GM06990 (cell line): ENCODE data around the gene MT1F.

Experiments
- DNase-seq: peaks from one replicate; pipeline ENCODE4 v3.0.0-alpha.2; 2011; ENCODE audit not compliant: insufficient read length; ENCODE audit errors: extremely low read depth
- H3K27me3 ChIP-seq: replicated peaks from 2 replicates; pipeline ENCODE4 v1.6.0; 2011; ENCODE audit warnings: low read length; ENCODE audit not compliant: control insufficient read depth, insufficient read depth
- H3K36me3 ChIP-seq: 2 replicates; pipeline ENCODE4 v1.5.1; 2011; ENCODE audit warnings: low read length; ENCODE audit not compliant: control insufficient read depth, insufficient read depth
- H3K4me3 ChIP-seq: replicated peaks from 2 replicates; pipeline ENCODE4 v1.5.1; 2011; ENCODE audit warnings: low read depth, mild to moderate bottlenecking, control low read depth, low read length
- TF ChIP-seq, protein P1 (sequence below): IDR thresholded peaks from 2 replicates; pipeline ENCODE4 v1.5.1; 2011; ENCODE audit warnings: low read length, control low read depth, mild to moderate bottlenecking, inconsistent platforms; ENCODE audit not compliant: insufficient read depth, poor library complexity, severe bottlenecking

Gene MT1F

DNA sequence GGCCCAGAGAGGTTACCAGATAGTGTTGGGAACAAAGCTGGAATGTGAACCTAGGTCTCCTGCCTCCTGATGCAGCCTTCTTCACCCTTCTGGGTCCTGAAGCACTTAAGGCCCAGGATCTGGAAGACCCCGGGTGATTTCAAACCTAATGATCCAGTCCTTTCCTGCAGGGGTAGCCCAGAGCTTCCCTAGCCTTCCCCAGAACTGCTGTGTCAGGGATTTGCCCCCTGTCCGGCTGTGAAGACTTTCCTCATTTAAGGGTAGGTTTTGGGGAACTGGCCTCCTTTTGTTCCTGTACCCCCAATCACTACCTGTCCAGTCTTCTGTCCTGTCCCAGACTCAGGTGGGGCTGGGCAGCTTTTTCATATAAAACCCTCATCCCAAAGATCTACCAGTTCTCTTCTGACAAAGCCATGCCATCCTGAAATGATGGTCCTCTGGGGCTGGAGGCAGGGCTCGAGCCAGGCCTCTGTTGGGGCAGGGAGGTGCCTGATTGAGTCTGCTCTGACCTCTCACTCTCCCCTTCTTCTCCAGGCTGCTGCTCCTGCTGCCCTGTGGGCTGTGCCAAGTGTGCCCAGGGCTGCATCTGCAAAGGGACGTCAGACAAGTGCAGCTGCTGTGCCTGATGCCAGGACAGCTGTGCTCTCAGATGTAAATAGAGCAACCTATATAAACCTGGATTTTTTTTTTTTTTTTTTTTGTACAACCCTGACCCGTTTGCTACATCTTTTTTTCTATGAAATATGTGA lies 25.8 kb downstream of the MT1F start:
- Histone ChIP-seq H3K36me3 (no peaks in the 10 kb centered on the region), H3K27me3 (no peaks in the 10 kb centered on the region), H3K4me3 (no peak overlapping the region; the same call in 1 of the 2 replicates)
- no peak for DNase-seq
- TF ChIP-seq, protein P1, sequence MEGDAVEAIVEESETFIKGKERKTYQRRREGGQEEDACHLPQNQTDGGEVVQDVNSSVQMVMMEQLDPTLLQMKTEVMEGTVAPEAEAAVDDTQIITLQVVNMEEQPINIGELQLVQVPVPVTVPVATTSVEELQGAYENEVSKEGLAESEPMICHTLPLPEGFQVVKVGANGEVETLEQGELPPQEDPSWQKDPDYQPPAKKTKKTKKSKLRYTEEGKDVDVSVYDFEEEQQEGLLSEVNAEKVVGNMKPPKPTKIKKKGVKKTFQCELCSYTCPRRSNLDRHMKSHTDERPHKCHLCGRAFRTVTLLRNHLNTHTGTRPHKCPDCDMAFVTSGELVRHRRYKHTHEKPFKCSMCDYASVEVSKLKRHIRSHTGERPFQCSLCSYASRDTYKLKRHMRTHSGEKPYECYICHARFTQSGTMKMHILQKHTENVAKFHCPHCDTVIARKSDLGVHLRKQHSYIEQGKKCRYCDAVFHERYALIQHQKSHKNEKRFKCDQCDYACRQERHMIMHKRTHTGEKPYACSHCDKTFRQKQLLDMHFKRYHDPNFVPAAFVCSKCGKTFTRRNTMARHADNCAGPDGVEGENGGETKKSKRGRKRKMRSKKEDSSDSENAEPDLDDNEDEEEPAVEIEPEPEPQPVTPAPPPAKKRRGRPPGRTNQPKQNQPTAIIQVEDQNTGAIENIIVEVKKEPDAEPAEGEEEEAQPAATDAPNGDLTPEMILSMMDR, result no peak

DNA sequence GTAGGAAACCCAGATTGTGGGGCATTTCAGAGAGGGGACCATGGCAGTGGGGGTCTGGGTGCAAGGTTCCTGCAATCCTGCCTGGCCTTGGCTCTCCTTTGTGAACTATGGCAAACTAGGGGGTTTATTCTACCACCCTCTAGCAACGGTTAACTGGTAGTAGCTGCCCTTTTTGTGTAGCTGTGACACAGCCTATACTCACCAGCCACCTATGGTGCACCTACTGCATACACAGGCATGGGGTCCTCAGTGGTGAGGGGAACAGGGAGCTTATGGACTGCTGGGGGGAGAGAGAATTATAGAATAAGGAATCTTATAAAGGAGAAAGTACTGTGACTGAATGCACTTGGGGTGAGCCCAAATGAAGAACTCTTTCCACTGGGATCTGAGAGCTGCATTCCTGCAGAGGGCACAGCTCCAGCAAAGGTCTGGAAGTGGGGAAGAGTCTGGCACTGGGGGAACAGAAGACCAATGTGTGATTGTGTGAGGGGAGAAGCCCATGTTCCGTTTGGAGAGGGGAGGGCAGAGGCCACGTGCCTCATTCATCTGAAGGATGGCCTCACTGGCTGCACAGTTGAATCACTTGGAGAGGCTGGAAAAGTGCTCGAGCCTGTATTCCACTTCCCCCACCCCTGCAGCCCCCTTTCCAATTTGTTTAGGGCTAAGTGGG lies 26.6 kb downstream of the MT1F start:
- Histone ChIP-seq H3K36me3 (no peaks in the 10 kb centered on the region), H3K27me3 (no peaks in the 10 kb centered on the region; the same call in 1 of the 2 replicates), H3K4me3 (no peak overlapping the region)
- DNase-seq, result no peak
- TF ChIP-seq, protein P1, result no peak

DNA sequence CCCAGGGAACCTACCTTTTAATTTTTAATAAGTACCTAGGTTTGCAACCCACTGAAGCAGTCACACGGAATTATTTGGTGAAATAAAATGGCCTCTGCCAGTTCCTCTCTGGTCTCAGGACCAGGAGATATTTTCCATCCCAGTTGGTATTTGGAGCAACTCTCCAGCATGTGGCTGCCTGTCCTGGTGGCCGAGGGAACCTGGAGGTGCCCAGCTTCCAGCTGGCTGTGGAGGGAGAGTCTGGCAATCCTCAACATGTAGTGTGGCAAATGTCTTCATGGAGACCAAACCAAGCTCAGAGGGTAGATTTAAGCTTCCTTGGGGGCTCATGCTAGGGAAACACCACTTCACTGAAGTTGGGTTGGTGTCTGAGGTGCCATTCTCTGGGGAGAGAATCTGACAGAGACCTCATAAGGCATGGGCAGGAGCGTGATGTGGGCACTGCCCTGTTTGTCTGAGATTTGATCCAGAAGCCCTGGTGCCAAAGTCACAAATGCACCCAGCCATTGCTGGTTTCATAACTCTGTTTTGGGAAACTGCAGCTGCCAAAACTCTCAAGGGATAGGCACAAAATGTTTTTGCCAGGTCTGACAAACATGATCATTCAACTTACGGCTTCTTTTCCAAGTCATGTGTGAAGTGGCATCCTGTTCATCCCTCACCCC lies 27.3 kb downstream of the MT1F start:
- H3K27me3 ChIP-seq, result no peaks in the 10 kb centered on the region; the same call in none of the 2 replicates
- no peaks in the 10 kb centered on the region for H3K36me3 ChIP-seq
- TF ChIP-seq, protein P1, result no peak
- no peak for DNase-seq
- H3K4me3 ChIP-seq, result no peak overlapping the region

DNA sequence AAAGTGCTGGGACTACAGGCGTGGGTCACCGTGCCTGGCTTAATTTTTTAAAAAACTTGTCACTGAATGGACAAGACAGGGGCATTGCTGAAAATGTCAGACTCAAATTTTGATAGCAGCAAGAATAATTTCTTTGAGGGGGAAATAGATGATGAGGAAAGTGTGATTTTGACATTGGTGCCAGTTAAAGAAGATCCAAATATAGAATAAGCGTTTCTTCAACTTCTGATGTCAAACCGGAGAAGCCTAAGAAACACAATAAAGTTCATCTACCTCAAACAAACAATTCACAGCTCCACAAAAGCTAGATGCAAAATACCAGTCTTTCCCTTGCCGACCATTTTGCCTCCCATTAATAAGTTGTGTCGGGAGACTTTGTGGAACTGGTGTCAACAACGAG lies 29.0 kb downstream of the MT1F start:
- TF ChIP-seq, protein P1, result no peak
- no peaks in the 10 kb centered on the region for H3K36me3 ChIP-seq
- DNase-seq, result no peak
- H3K4me3 ChIP-seq, result no peak overlapping the region
- no peaks in the 10 kb centered on the region; the same call in none of the 2 replicates for H3K27me3 ChIP-seq

DNA sequence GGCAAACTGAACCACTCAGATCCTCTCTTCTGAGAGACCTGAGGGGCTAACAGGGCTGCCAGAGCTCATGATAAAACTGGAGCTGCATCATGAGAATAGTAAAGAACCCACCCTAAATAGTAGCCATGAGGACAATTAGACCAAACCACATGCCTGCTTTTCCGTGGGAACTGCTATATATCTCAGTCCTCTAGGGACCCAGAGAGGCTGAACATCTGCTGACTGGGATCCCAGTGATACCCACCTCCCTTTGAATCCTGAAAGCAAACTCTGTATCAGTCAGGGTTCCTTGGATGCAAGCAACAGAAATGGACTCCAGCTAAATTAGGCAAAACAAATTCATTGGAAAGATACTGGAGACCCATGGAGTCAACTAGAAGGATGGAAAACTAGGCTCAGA lies 31.0 kb downstream of the MT1F start:
- TF ChIP-seq, protein P1, result no peak
- no peak for DNase-seq
- H3K4me3 ChIP-seq, result no peak overlapping the region
- no peaks in the 10 kb centered on the region; the same call in none of the 2 replicates for H3K27me3 ChIP-seq
- no peaks in the 10 kb centered on the region for H3K36me3 ChIP-seq
